ENCODE data around the gene FAM181B. TPM values are rescaled to one million over a fixed set of nuclear protein-coding genes. Genes with fewer than 3 reads are reported as not detected.

The FAM181B gene
- total and polyA plus RNA-seq, 2 donors (not counting 1 experiment from before 2014, with no cell fraction given): not detected

Small RNA genes within 50 kb of the gene (small RNA-seq; reads per million reads assigned to genes)
- gene RPS28P7 (ENCODE audit: insufficient read length, low read depth, low replicate concordance): not detected

Other genes with a start within 250 kb of the FAM181B start
- gene PRCP, start 166.6 kb upstream of the FAM181B start, total RNA-seq: 37.7 and 45.2 TPM in 2 replicates
- gene PRCP, start 166.6 kb upstream of the FAM181B start, polyA plus RNA-seq: 24.6 and 29.5 TPM in 2 replicates
- 1.7 and 2.4 TPM in 2 replicates for gene DDIAS, start 167.9 kb upstream of the FAM181B start, total RNA-seq
- gene DDIAS, start 167.9 kb upstream of the FAM181B start, polyA plus RNA-seq: 1.6 and 3.3 TPM in 2 replicates

Measured in B cell (primary cell).